ENCODE data around the gene NOL4L.

- TF ChIP-seq CTCF (IDR thresholded peaks at IDR 0.05 in 8 of 11, conservative IDR thresholded peaks at IDR 0.05 in 3 of 11) (no peak), POLR2A (IDR thresholded peaks at IDR 0.05) (no peak)
Measured at GRCh38 chr20:32432277-32432676, 152.9 kb downstream of the NOL4L start.
